ENCODE results near the gene C19orf81.

DNA sequence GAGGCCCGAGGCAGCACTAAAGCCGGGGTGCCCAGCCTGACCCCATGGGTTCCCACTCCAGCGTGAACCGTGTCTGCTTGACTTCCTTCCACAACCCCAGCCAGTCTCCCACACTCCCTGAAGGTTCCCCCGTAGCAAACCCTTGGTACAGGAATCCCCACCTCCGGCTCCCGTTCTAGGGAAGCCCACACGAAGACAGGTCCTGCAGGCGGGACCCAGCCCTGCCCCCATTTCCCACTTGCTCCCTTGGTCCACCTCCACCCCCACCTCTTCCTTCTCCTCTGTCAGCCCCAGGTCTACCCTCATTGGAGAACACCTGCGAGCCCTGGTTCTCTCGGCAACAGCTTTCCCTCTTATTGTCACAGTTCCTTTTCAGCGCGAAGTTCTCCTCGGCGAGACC, 23.9 kb downstream of the C19orf81 start:
- TF ChIP-seq AFF4 (CRISPR knock-in tag; IDR thresholded peaks at IDR 0.05), result no peak
- TF ChIP-seq ZFP36L1 (CRISPR knock-in tag; IDR thresholded peaks at IDR 0.05), result no peak
- no peak for TF ChIP-seq ZNF546 (CRISPR knock-in tag; conservative IDR thresholded peaks at IDR 0.05)
- TF ChIP-seq EP300 (IDR thresholded peaks at IDR 0.05; ENCODE audit: low read depth in 2 of 2, low read length in 2 of 2), result no peak
- no peak for TF ChIP-seq EP300 (CRISPR knock-in tag; IDR thresholded peaks at IDR 0.05; ENCODE audit: borderline replicate concordance)
- TF ChIP-seq POLR2A (IDR thresholded peaks at IDR 0.05; ENCODE audit: insufficient read depth in 1 of 2, low read depth in 2 of 2, low read length in 2 of 2), result no peak
- no peak for TF ChIP-seq REST (IDR thresholded peaks at IDR 0.05; ENCODE audit: borderline replicate concordance in 1 of 2, low read depth in 1 of 2, low read length in 2 of 2)
- TF ChIP-seq, protein P1, sequence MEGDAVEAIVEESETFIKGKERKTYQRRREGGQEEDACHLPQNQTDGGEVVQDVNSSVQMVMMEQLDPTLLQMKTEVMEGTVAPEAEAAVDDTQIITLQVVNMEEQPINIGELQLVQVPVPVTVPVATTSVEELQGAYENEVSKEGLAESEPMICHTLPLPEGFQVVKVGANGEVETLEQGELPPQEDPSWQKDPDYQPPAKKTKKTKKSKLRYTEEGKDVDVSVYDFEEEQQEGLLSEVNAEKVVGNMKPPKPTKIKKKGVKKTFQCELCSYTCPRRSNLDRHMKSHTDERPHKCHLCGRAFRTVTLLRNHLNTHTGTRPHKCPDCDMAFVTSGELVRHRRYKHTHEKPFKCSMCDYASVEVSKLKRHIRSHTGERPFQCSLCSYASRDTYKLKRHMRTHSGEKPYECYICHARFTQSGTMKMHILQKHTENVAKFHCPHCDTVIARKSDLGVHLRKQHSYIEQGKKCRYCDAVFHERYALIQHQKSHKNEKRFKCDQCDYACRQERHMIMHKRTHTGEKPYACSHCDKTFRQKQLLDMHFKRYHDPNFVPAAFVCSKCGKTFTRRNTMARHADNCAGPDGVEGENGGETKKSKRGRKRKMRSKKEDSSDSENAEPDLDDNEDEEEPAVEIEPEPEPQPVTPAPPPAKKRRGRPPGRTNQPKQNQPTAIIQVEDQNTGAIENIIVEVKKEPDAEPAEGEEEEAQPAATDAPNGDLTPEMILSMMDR (CRISPR knock-in tag; IDR thresholded peaks at IDR 0.05), result no peak
- no peak for TF ChIP-seq CEBPB (IDR thresholded peaks at IDR 0.05; ENCODE audit: borderline replicate concordance, low read depth, low read length)
- TF ChIP-seq HES4 (CRISPR knock-in tag; IDR thresholded peaks at IDR 0.05; ENCODE audit: borderline replicate concordance), result no peak

All from HepG2 (cell line).